Left lobe of liver (tissue), 2 donors: ENCODE data around the gene PDIA2. TPM values are rescaled to one million over a fixed set of nuclear protein-coding genes. Genes with fewer than 3 reads are reported as not detected.

ENCODE experiments used
- ATAC-seq: fragments of 200-7000 bp; cut with Tn5 transposase; one replicate; pipeline ENCODE4 v1.9.1; 2020; ENCODE audit warnings: mild to moderate bottlenecking, moderate library complexity
- DNase-seq: peaks from one replicate; pipeline ENCODE4 v3.0.0-alpha.2; 2020; ENCODE audit warnings: low spot score
- total RNA-seq: library from RNA; stranded (reverse); gene quantifications from one replicate; pipeline ENCODE4 v1.2.1, GENCODE V29; 2021
- donor health status: DM: no; HTN: no; CAD: no; lungs with moderate emphysema.
- donor health status: DM: no; HTN: yes; CAD: no.

The PDIA2 gene
- total RNA-seq, 1 donor from 2014 or later: 0.23 TPM

GRCh38 chr16:279531-279930, 3.4 kb upstream of the PDIA2 start:
- ATAC-seq (no peak), DNase-seq (no peak)

GRCh38 chr16:280005-280460, 2.9 kb upstream of the PDIA2 start:
- no peak for DNase-seq
- no peak for ATAC-seq

- ATAC-seq (no peak), DNase-seq (no peak)
Measured at GRCh38 chr16:280552-280951, 2.4 kb upstream of the PDIA2 start, which contains the start of gene ARHGDIG. Gene ARHGDIG (plus strand): TSS chr16:280591. CDS start chr16:280681, 90 bp downstream.

GRCh38 chr16:280991-281659, 1.8 kb upstream of the PDIA2 start:
- ATAC-seq (no peak), DNase-seq (no peak)

- no peak for DNase-seq
- peak; percentile 8 for ATAC-seq
Measured at GRCh38 chr16:281660-282255, 1.2 kb upstream of the PDIA2 start.

- no peak for ATAC-seq
- no peak for DNase-seq
Measured at GRCh38 chr16:282491-282890, 473 bp upstream of the PDIA2 start.

- DNase-seq (no peak), ATAC-seq (no peak)
Measured at GRCh38 chr16:284204-285120, 1.5 kb downstream of the PDIA2 start.

- DNase-seq (no peak), ATAC-seq (no peak)
Measured at GRCh38 chr16:285146-286055, 2.4 kb downstream of the PDIA2 start.

- no peak for DNase-seq
- no peak for ATAC-seq
Measured at GRCh38 chr16:286491-287297, 3.7 kb downstream of the PDIA2 start.

- no peak for DNase-seq
- ATAC-seq: no peak
Measured at GRCh38 chr16:287298-287811, 4.4 kb downstream of the PDIA2 start.

GRCh38 chr16:287981-288920, 5.3 kb downstream of the PDIA2 start:
- ATAC-seq: no peak

GRCh38 chr16:289395-289997, 6.5 kb downstream of the PDIA2 start:
- DNase-seq (no peak), ATAC-seq (no peak)

More at GRCh38 chr16:287981-288920, 5.3 kb downstream of the PDIA2 start:
- no peak for DNase-seq

GRCh38 chr16:290015-290680, 7.2 kb downstream of the PDIA2 start:
- ATAC-seq: no peak
- no peak for DNase-seq

- DNase-seq: no peak
- no peak for ATAC-seq
Measured at GRCh38 chr16:290681-291405, 7.9 kb downstream of the PDIA2 start.

GRCh38 chr16:291539-291938, 8.6 kb downstream of the PDIA2 start:
- no peak for ATAC-seq
- DNase-seq: no peak

GRCh38 chr16:293043-293775, 10.2 kb downstream of the PDIA2 start:
- DNase-seq (no peak), ATAC-seq (no peak)
